CD4-positive, alpha-beta T cell treated with Interleukin-15 for 4 hours (primary cell): ENCODE measurements around the gene KHDC1L.
"Not testable (repeated sequence)": the region's sequence is repeated elsewhere in the genome, so short reads cannot be mapped to it uniquely, and the experiment has no call there.

Experiments
- DNase-seq: peaks from one replicate; pipeline ENCODE4 v3.0.0-alpha.2; 2020; ENCODE audit warnings: low spot score

The KHDC1L gene

DNA sequence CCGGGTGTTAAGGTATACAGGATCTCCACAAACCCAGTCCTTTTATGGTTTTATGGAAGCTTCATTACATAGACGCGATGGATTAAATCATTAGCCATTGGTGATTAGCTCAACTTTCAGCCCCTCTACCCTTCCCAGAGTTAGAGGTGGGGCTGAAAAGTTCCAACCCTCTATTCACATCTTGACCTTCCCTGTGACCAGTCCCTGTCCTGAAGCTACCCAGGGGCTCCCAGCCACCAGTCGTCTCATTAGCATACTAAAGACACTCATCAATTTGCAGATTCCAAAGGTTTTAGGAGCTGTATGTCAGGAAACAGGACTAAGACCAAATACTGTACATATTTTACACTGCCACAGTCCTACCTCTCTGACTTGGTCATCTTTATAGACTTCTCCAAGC is 21.0 kb downstream of the KHDC1L start:
- DNase-seq: no peak

- no peak for DNase-seq
Observed at GRCh38 chr6:73203098-73203497, 22.2 kb downstream of the KHDC1L start.

DNA sequence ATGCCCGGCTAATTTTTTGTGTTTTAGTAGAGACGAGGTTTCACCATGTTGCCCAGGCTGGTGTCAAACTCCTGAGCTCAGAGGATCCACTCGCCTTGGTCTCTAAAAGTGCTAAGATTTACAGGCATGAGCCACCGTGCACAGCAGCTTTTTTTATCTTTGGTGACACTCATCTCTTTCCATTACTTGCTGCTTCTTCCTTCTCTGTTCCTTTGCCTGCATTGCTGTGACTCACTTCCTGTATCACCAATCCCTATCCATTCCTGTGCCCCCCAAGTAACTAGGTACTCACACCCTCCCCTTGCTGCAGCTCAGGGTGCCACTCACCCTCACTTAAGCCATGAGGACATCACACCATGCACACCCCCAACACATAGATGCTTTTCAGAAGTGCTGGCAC is 24.6 kb downstream of the KHDC1L start:
- DNase-seq: no peak

- no peak for DNase-seq
Observed at GRCh38 chr6:73200247-73200646, 25.0 kb downstream of the KHDC1L start.

DNA sequence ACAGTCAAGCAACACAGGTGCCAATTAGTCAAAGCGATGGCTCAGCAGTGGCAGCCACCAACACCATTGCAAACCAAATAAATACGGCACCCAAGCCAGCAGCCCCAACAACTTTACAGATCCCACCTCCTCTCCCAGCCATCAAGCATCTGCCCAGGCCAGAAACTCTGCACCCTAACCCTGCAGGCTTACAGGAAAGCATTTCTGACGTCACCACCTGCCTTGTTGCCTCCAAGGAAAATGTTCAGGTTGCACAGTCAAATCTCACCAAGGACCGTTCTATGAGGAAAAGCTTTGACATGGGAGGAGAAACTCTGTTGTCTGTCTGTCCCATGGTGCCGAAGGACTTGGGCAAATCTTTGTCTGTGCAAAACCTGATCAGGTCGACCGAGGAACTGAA is 30.6 kb downstream of the KHDC1L start:
- no peak for DNase-seq

GRCh38 chr6:73193302-73193701 is 32.0 kb downstream of the KHDC1L start:
- not testable (repeated sequence) for DNase-seq

DNA sequence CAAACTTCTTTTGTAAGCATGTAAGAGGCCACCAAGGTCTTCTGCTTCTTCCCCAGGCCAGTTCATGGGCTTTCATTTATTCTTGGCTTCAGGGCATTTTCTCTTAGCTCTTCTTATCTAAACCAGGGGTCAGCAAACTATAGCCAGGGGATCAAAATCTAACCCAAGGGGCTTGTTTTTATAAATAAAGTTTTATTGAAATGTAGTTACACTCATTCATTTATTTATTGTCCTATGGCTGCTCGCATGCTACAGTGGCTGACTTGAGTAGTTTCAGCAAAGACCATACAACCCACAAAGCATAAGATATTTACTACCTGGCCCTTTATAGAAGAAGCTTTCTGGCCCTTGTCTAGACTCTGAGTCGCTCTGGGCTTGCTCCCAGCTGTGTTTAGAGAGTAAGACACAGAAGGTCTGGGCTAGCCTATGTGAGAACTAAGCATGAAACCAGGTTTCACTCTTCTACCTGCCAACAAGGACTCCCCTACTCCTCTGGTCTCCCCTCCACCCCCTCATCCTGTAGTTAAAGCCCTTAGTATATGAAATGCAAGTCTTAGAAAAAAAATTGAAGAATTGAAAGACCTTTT is 43.2 kb downstream of the KHDC1L start:
- no peak for DNase-seq

GRCh38 chr6:73180763-73181619 is 44.3 kb downstream of the KHDC1L start:
- DNase-seq: peak; percentile 52

GRCh38 chr6:73180076-73180738 is 45.1 kb downstream of the KHDC1L start:
- no peak for DNase-seq

DNA sequence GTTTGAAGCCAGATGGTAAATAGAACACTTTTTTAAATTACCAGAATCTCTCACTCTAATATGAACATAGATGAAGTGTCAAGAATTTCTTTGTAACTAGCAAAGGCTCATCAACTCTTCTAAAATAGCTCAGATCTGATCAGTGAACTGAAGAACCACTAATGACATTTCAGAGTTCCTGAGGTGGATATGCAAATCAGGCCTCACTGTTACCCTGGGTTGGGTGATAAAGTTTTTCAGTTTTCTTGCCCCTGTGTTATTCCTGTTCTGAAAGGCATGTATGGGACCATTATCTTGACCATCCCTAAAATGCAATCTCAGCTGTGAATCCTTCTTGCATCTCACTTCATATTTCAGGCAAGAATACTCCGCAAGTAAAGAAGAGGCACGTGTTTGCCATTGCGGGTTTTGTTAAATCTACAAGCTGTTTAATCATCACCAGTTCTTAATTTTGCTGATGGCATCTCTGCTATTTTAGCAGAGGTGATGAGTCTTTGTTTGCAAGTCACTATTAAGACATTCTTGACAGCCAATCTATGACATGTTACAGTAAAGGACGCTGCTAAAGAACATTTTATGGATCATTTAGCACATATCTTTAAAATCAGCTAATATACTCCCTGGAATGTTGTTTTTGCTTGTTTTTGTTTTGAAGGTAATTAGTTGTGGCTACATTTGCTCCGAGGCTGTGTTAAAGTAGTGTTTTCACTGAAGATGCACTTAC is 47.9 kb downstream of the KHDC1L start:
- DNase-seq: no peak

GRCh38 chr6:73176057-73176456 is 49.2 kb downstream of the KHDC1L start:
- no peak for DNase-seq

DNA sequence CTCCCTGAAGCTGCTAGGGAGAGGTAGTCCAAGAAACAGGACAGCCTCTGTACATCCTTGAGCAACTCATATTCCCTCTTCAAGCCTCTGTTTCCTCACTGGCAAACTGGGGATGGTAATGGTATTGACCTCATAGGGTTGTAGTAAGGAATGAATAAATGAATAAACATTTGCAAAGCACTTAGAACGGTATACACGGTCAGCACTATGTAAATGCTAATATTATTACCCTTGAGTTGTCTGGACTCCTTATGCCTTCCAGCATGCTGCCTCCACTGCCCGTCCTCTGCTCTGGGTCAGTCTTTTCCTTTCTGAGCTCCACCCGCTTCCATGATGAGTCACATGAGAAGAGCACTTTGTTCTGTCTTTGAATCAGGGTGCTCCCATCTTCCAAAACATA is 50.6 kb downstream of the KHDC1L start:
- DNase-seq: no peak
